ENCODE data around the gene ATF3.
"Not testable (repeated sequence)": the region's sequence is repeated elsewhere in the genome, so short reads cannot be mapped to it uniquely, and the experiment has no call there.

GRCh38 chr1:212658250-212658649, 49.7 kb downstream of the ATF3 start:
- TF ChIP-seq CTCF (conservative IDR thresholded peaks at IDR 0.05; ENCODE audit: low read length); EZH2phosphoT487 (IDR thresholded peaks at IDR 0.05; ENCODE audit: borderline replicate concordance): not testable (repeated sequence)

Measured in Loucy (cell line).